ENCODE data around the gene TMEM63C.

GRCh38 chr14:77220246-77221017 is 38.8 kb downstream of the TMEM63C start:
- TF ChIP-seq CTCF (IDR thresholded peaks at IDR 0.05; ENCODE audit: low read length) (no peak), EZH2 (IDR thresholded peaks at IDR 0.05; ENCODE audit: borderline replicate concordance, low read length) (no peak)

All from OCI-LY1 (cell line).